B cell (primary cell): ENCODE results near the gene APBA2. TPM values are rescaled to one million over a fixed set of nuclear protein-coding genes. Genes with fewer than 3 reads are reported as not detected.

ENCODE experiments used
- ATAC-seq: fragments of 200-7000 bp; cut with Tn5 transposase; one replicate; pipeline ENCODE4 v1.10.0; 2021; ENCODE audit warnings: low read depth, mild to moderate bottlenecking, moderate number of reproducible peaks, moderate library complexity
- CTCF ChIA-PET: fragments of 350-600 bp; sonication (Branson Sonifier 250); formaldehyde crosslinking; loops from one replicate; lab custom pipeline; 2021; ENCODE audit warnings: antibody characterized with exemption, inconsistent platforms; lab: Charles Lee
- POLR2A ChIA-PET: fragments of 350-600 bp; sonication (Branson Sonifier 250); formaldehyde crosslinking; loops from one replicate; lab custom pipeline; 2021; ENCODE audit warnings: antibody characterized with exemption; lab: Charles Lee
- DNase-seq: peaks from one replicate; pipeline ENCODE4 v3.0.0; 2013
- H2AFZ ChIP-seq: 2 replicates; pipeline ENCODE4 v1.6.1; 2012; ENCODE audit warnings: mild to moderate bottlenecking, low read depth, low read length; ENCODE audit not compliant: insufficient read depth, poor library complexity, severe bottlenecking
- H3K27ac ChIP-seq, 2 donors: 1 replicate in 1 of 2; 2 replicates in 1 of 2; pipeline ENCODE4 v1.5.1; 2012 to 2013; ENCODE audit warnings: low read length in 2 of 2, mild to moderate bottlenecking in 2 of 2, moderate library complexity in 1 of 2
- H3K27me3 ChIP-seq, 4 experiments: fragments of 200-600 bp in 1 of 4; sonication (generic) in 1 of 4; replicated peaks in 1 of 4; 1 replicate in 2 of 4; 2 replicates in 2 of 4; pipeline versions ENCODE4 v1.6.1 to v1.7.0; 2013 to 2016; ENCODE audit warnings: low read length in 3 of 4, mild to moderate bottlenecking in 2 of 4, mixed read lengths in 1 of 4, moderate library complexity in 1 of 4; ENCODE audit not compliant: insufficient read depth in 4 of 4, control insufficient read depth in 3 of 4; ENCODE audit errors: control extremely low read depth in 1 of 4
- H3K36me3 ChIP-seq, 2 experiments: replicated peaks in 1 of 2; 1 replicate in 1 of 2; 2 replicates in 1 of 2; pipeline versions ENCODE4 v1.6.1 to v1.7.1; 2013; ENCODE audit warnings: low read length in 1 of 2; ENCODE audit not compliant: insufficient read depth in 2 of 2, control insufficient read depth in 1 of 2; ENCODE audit errors: control extremely low read depth in 1 of 2, extremely low read depth in 1 of 2
- H3K4me1 ChIP-seq, 2 donors: fragments of 200-600 bp in 1 of 2; sonication (generic) in 1 of 2; 1 replicate in 1 of 2; 2 replicates in 1 of 2; pipeline versions ENCODE4 v1.5.1 to v1.6.1; 2013 to 2017; ENCODE audit warnings: low read length in 2 of 2; ENCODE audit not compliant: control insufficient read depth in 2 of 2, insufficient read depth in 2 of 2
- H3K4me2 ChIP-seq: replicated peaks from 2 replicates; pipeline ENCODE3; 2012; ENCODE audit warnings: mild to moderate bottlenecking, low read depth, low read length; ENCODE audit not compliant: poor library complexity, severe bottlenecking
- H3K4me3 ChIP-seq, 5 experiments: fragments of 200-600 bp in 1 of 5; sonication (generic) in 1 of 5; 1 replicate in 3 of 5; 2 replicates in 2 of 5; pipeline versions ENCODE4 v1.5.1 to v1.7.0; 2011 to 2016; ENCODE audit warnings: low read length in 4 of 5, mild to moderate bottlenecking in 4 of 5, low read depth in 2 of 5, control low read depth in 1 of 5, moderate library complexity in 1 of 5; ENCODE audit not compliant: insufficient read depth in 1 of 5; ENCODE audit errors: control extremely low read depth in 1 of 5, extremely low read depth in 1 of 5
- H3K79me2 ChIP-seq: fragments of 200-600 bp; sonication (generic); one replicate; pipeline ENCODE4 v1.6.0; 2016; ENCODE audit warnings: low read length; ENCODE audit not compliant: control insufficient read depth, insufficient read depth
- H3K9ac ChIP-seq: fragments of 200-600 bp; sonication (generic); 2 replicates; pipeline ENCODE4 v1.6.1; 2017; ENCODE audit warnings: mild to moderate bottlenecking, low read length, moderate library complexity
- H3K9me3 ChIP-seq, 3 donors: one replicate each; pipeline versions ENCODE4 v1.6.1 to v1.7.1; 2013; ENCODE audit warnings: low read length in 2 of 3; ENCODE audit not compliant: control insufficient read depth in 2 of 3, insufficient read depth in 1 of 3; ENCODE audit errors: control extremely low read depth in 1 of 3
- H4K20me1 ChIP-seq: 2 replicates; pipeline ENCODE4 v1.6.0; 2012; ENCODE audit warnings: mild to moderate bottlenecking, low read length; ENCODE audit not compliant: insufficient read depth, control insufficient read depth, poor library complexity, severe bottlenecking
- H3K27ac Mint-ChIP-seq: one replicate; pipeline ENCODE4 v1.8.0; 2021; ENCODE audit warnings: mixed read lengths
- H3K27me3 Mint-ChIP-seq: one replicate; pipeline ENCODE4 v1.8.0; 2021; ENCODE audit warnings: mixed read lengths
- H3K4me1 Mint-ChIP-seq: one replicate; pipeline ENCODE4 v1.8.0; 2021; ENCODE audit warnings: mixed read lengths
- H3K4me3 Mint-ChIP-seq: one replicate; pipeline ENCODE4 v1.8.0; 2021; ENCODE audit warnings: mixed read lengths
- H3K9me3 Mint-ChIP-seq: one replicate; pipeline ENCODE4 v1.8.0; 2022; ENCODE audit warnings: mixed read lengths; ENCODE audit not compliant: insufficient read depth
- EZH2 ChIP-seq: IDR thresholded peaks from 2 replicates; pipeline ENCODE4 v1.6.1; 2012; ENCODE audit warnings: borderline replicate concordance, low read depth, mild to moderate bottlenecking, moderate library complexity, low read length; ENCODE audit not compliant: insufficient read depth, poor library complexity, severe bottlenecking
- WGBS: methylation state at CpG from one replicate; pipeline ENCODE4 v1.1.5; 2013; ENCODE audit warnings: missing lambda C conversion rate; ENCODE audit not compliant: insufficient coverage; 5-methylcytosine and 5-hydroxymethylcytosine counted together
- intact Hi-C: fragments of 100-400 bp; cut with micrococcal nuclease; formaldehyde crosslinking; loops from one replicate; pipeline ENCODE4 v1.10.0; 2022
- polyA plus RNA-seq: library from polyadenylated mRNA; depleted of rRNA; stranded (reverse); fragments of >200 nt; gene quantifications from 2 replicates; pipeline ENCODE4 v1.2.3, GENCODE V29; 2012
- total RNA-seq, 2 donors: library from RNA; stranded (reverse); fragments of 120-200 nt in 1 of 2; gene quantifications; 1 replicate in 1 of 2; 2 replicates in 1 of 2; pipeline versions ENCODE4 v1.2.3 to v1.2.4, GENCODE V29; 2013 to 2022
- TF ChIP-seq, protein P1 (sequence below): fragments of 200-600 bp; IDR thresholded peaks from one replicate; pipeline ENCODE4 v1.8.0; 2022; ENCODE audit warnings: antibody characterized with exemption, mild to moderate bottlenecking

APBA2 gene
- total and polyA plus RNA-seq, 2 donors (not counting 1 experiment from before 2014, with no cell fraction given), result 0.19 TPM; not detected in 1

DNA sequence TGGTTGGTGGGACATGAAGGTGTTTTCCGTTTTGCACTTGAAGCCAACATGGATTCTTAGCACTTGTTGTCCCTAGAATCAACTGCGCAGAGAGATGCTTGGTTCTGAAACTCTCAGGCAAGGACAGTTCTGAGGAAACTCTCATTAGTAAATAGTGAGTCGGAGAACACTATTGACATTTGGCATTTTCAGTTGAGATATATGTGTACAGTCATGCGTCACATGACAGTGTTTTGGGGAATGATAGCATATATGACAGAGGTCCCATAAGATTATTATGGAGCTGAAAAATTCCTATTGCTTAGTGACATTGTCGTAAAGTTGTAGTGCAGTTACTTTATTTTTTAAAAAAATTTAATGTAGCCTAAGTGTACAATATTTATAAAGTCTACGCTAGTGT is 5.8 kb downstream of the APBA2 start:
- no peak for DNase-seq
- Mint-ChIP-seq H3K9me3 (no peaks in the 10 kb centered on the region), H3K27ac (no peak overlapping the region), H3K4me3 (no peak overlapping the region), H3K27me3 (peaks cover 21% of the 10 kb centered on the region), H3K4me1 (no peaks in the 10 kb centered on the region)
- ATAC-seq, result no peak
- no peak for TF ChIP-seq EZH2
- TF ChIP-seq, protein P1, sequence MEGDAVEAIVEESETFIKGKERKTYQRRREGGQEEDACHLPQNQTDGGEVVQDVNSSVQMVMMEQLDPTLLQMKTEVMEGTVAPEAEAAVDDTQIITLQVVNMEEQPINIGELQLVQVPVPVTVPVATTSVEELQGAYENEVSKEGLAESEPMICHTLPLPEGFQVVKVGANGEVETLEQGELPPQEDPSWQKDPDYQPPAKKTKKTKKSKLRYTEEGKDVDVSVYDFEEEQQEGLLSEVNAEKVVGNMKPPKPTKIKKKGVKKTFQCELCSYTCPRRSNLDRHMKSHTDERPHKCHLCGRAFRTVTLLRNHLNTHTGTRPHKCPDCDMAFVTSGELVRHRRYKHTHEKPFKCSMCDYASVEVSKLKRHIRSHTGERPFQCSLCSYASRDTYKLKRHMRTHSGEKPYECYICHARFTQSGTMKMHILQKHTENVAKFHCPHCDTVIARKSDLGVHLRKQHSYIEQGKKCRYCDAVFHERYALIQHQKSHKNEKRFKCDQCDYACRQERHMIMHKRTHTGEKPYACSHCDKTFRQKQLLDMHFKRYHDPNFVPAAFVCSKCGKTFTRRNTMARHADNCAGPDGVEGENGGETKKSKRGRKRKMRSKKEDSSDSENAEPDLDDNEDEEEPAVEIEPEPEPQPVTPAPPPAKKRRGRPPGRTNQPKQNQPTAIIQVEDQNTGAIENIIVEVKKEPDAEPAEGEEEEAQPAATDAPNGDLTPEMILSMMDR, result no peak
- Histone ChIP-seq H3K4me3 (no peak overlapping the region), H3K9ac (no peak overlapping the region), H3K79me2 (no peaks in the 10 kb centered on the region), H3K36me3 (no peaks in the 10 kb centered on the region), H3K4me2 (no peak overlapping the region), H2AFZ (no peak overlapping the region), H3K27ac (no peak overlapping the region), H3K27me3 (peaks cover 0 to 9% (median 0%) of the 10 kb centered on the region in 4 experiments), H3K4me1 (no peaks in the 10 kb centered on the region), H4K20me1 (no peaks in the 10 kb centered on the region), H3K9me3 (no peaks in the 10 kb centered on the region)
- CTCF ChIA-PET, result no interaction called here
- intact Hi-C loops, result no loop called here
- 85% methylated on average over 4 of the region's 6 CpGs for WGBS
- POLR2A ChIA-PET, result no interaction called here

DNA sequence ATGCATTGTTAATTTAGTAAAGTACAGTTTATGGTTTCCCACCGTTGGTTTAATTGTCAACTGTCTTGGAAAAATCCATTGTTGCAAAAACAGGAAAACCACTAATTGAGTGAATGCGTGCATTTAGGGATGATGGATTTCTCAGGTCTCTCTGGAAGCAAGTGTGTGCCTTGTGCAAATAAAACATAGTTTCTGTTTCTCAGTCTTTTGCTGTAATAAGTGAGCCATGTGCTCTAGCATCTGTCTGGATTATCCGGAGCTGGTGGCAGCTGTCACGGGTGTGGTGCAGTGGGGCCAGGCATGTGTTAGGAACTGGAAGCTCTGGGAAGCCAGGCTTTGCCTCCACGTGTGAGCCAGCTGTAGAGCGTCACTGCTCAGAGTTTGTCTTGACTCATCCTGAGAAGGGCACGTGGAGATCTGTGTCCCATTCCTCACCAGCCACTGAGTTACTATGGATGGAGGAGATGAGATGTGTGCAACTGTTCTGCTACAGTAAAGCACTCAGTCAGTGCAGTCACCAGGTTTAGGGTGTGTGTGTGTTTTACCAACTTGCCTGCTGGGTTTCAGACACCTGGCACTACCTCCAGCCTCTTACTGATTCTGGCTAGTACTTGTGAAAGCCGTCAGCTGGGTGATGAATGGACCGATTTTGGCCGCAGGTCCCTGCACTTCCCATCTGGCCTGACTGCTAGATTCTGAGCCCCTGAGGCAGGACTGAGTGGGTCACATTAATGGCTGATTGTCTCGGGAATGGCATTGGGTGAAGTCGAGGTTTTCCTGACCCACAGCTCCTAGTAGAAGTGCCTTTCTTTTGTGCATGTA is 7.2 kb downstream of the APBA2 start:
- Histone ChIP-seq H3K9me3 (no peaks in the 10 kb centered on the region), H3K4me1 (no peaks in the 10 kb centered on the region), H3K36me3 (no peaks in the 10 kb centered on the region), H3K4me3 (no peak overlapping the region), H2AFZ (no peak overlapping the region), H3K27me3 (no peaks in the 10 kb centered on the region), H3K4me2 (no peak overlapping the region), H4K20me1 (no peaks in the 10 kb centered on the region), H3K27ac (no peak overlapping the region), H3K79me2 (no peaks in the 10 kb centered on the region), H3K9ac (no peak overlapping the region)
- ATAC-seq, result no peak
- no peaks in the 10 kb centered on the region for H3K4me1 Mint-ChIP-seq
- intact Hi-C loops, result no loop called here
- POLR2A ChIA-PET, result no interaction called here
- H3K27me3 Mint-ChIP-seq, result peaks cover 13% of the 10 kb centered on the region
- H3K4me3 Mint-ChIP-seq, result no peak overlapping the region
- 54% methylated on average over 12 of the region's 12 CpGs for WGBS
- no peak overlapping the region for H3K27ac Mint-ChIP-seq
- TF ChIP-seq, protein P1, result no peak
- TF ChIP-seq EZH2, result no peak
- no peaks in the 10 kb centered on the region for H3K9me3 Mint-ChIP-seq
- CTCF ChIA-PET, result no interaction called here
- DNase-seq, result no peak
